ENCODE measurements around the gene CELSR1.

- TF ChIP-seq CTCF (IDR thresholded peaks at IDR 0.05) (no peak), EZH2 (IDR thresholded peaks at IDR 0.05; ENCODE audit: borderline replicate concordance, insufficient read depth, low read depth, low read length, poor library complexity, severe bottlenecking) (no peak)
These were observed 5.7 kb downstream of the CELSR1 start for GRCh38 chr22:46531581-46532175.
